HG03521 (cell line): ENCODE data around the gene PTPN9.
"Not testable (repeated sequence)": the region's sequence is repeated elsewhere in the genome, so short reads cannot be mapped to it uniquely, and the experiment has no call there.

ENCODE experiments used
- ATAC-seq: cut with Tn5 transposase; IDR thresholded peaks from one replicate; pipeline ENCODE4 v1.9.1; 2021; ENCODE audit warnings: mild to moderate bottlenecking, moderate library complexity; ENCODE audit not compliant: unreplicated experiment

Gene PTPN9

DNA sequence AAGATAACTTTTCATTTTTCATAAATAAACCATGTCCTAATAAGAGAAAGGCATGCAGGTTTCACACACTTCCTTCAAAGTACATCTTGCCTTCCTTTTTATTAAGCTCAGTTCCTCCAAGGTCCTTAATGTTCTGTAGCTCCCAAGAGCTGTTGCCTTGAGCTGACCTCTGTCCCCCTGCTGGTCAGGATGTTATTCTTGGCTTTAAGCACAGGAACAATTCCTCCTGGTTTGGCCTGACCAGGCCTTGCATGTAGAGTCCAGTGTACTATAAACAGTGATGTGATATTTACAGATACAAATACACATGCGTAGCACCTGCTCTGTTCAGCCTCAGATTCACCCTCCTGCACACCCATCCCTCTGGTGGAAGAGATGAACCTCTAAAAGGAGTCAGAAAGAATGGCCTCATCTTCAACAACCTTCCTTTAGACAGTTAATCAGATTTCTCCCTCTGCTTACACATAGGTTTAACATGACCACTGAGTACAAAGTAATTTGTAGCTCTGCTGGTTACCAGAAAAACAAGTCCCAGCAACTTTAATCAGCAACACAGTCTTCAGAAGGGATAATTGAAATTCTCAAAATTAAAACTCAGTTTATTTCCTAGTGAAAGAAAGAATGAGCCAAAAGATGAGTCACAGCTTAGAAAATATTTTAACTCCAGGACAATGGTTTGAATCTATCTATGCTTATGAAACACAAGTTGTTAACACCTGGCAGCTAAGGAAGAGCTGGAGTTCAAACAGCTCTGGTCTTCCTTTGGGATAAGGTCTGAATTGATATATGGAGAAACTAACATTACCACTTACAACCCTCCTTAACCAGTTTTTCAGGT, 46.5 kb downstream of the PTPN9 start:
- no peak for ATAC-seq

DNA sequence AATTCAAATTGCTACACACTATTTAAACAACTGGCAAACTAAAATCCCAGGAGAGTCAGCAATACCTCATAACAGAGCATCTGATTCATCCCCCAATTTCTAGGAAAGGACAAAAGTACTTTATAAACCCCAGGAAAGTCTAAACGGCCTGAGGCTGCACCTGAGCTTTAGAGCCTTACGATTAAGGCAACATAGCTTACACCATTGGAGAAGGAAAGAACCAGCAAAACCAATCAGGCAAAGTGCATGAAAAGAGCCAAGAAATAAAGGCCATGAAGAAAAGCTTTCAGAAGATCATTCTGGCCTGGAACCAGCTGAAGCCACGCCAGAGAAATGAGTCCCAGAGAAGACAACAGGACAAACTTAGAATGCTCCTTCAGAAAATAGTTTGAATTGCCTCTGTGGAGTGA, 48.1 kb downstream of the PTPN9 start:
- no peak for ATAC-seq

DNA sequence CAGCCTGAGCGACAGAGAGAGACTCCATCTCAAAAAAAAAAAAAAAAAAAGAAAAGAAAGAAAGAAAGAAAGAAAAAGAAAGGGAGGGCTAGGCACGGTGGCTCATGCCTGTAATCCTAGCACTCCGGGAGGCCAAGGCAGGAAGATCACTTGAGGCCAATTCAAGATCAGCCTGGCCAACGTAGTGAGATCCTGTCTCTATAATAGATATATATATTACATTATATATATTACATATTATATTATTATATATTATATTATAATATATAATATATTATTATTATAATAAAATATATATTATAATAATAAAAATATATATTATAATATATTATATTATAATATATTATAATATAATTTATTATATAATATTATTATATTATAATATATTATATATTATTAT, 48.9 kb downstream of the PTPN9 start:
- no peak for ATAC-seq

DNA sequence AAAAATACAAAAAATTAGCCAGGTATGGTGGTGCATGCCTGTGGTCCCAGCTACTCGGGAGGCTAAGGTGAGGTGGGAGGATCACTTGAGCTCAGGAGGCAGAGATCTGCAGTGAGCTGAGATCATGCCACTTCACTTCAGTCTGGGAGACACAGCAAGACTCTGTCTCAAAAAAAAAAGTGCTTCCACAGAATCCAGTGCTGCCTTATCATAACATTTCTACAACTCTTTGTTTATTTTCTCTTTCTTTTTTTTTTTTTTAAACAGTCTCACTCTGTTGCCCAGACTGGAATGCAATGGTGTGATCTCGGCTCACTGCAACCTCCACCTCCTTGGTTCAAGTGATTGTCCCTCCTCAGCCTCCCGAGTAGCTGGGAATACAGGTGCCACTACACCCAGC, 53.4 kb downstream of the PTPN9 start:
- not testable (repeated sequence) for ATAC-seq

DNA sequence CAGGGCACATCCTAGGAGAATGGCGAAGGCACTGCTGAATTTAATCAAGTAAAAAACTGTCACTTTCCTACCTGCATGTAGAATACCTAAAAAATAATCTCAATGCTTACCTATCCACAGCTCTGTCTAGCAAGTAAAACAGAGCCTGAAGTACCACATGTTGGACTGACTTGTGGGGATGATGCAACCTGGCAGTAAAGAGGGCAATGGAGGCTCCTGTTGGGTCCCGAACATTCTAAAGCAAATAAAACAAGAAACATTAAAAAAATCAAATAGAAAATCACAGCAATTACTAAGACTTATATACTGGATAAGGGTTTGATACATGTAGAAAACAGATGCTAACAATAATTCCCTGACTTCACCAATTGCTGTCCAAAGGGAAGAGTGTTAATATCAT, 56.1 kb downstream of the PTPN9 start:
- ATAC-seq, result no peak

DNA sequence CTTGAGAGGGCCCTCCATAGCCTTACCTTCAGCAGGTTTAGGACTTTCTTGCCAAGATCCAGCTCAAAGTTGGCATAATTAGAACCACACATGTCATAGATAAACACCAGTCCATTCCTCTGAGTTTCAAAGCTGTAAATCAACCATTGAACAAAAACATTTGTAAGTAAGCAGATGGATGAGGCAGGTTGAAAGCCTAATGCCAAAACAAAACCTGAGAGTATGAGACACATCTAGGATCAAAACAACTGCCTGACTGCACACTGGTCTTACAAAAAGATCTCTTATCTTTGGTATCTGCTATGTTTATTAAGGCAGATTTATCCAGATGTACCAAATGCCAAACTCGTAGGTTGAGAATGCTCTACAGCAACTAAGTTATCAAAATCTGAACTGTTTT, 61.9 kb downstream of the PTPN9 start:
- no peak for ATAC-seq

DNA sequence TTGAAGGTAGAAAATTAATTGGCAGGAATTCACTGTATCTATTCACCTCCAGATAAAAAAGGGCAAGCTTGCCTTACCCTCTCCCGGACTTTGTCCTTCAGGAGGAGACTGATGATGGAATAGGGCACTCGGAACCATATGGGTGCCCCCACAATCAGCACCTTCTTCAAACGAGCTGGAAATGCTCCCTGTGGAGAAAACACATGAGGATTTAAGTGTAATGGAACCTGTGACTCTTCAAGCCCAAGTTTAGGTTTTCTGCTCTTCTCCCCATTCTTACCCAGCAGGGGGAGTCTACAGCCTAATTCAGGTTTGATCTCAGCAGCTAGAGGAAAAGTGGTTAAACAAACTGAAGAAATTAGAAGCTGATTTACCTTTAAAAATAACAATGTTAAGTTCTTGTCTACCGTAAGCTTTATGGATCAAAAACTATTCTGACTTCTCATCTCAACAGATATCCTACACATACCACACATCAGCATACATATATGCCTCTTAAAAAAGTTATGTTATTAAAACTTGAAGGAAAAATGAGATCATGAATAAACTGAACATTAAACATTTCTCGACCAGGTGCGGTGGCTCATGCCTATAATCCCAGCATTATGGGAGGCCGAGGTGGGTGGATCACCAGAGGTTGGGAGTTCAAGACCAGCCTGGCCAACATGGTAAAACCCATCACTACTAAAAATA, 70.1 kb downstream of the PTPN9 start:
- ATAC-seq, result no peak

DNA sequence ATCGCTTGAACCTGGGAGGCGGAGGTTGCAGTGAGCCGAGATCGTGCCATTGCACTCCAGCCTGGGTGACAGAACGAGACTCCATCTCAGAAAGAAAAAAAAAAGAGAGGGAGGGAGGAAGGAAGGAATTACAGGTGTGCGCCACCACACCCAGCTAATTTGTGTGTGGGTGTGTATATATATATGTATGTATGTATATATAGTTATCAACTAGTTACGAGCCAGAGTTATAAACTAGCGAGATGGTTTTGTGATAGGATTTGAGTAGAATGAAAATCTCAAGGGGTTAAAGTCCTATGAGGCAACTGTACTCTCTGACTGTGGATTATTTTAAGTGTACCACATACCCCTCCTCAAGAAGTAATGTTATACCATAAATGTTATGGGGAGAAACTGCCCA, 76.8 kb downstream of the PTPN9 start:
- no peak for ATAC-seq

DNA sequence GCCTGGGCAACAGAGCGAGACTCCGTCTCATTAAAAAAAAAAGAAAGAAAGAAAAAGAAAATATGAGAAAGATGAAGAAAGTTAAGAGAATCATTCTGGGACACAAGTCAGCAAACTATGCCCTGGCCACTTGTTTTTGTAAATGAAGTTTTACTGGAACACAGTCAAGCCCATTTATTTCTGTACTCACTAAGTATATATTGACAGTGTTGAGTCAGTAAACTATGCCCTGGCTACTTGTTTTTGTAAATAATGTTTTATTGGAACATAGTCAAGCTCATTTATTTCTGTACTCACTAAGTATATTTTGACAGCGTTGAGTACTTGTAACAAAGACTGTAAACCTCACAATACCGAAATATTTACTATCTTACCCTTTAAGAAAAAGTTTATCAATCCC, 85.4 kb downstream of the PTPN9 start:
- no peak for ATAC-seq

DNA sequence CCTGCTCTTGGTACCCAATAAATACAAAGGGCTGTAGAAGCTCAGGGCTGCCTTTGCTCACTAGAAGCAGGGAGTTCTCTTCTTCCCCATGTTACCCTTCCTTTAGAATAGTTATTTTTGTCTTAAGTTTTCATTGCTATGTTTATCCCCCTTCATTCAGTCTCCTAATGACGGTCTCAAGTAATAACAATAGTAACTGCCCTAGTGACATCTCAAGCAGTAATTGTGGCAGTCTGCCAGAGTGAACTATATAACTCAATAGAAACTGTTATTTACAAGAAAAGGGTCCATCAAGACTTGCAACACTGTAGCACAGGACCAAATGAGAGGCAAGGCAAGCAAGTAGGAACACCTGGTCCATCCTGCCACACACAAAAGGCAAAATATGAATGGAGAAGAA, 95.2 kb downstream of the PTPN9 start:
- ATAC-seq, result no peak

DNA sequence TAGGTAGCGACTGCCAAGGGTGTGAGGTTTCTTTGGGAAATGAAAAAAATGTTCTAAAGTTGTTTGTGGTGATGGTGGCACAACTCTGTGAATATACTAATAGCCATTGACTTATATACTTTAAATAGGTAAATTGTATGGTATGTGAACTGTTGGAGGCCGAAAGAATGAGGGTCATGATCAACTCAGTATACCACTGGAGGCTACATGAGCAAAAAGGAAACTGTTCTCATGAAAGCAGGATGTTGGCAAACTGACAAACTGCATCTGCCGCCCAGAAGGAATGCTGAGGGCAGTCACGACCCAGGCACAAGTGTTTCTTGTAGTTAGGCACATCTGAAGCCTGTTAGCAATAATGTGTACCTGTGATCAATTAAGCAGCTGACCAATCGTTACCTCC, 95.6 kb downstream of the PTPN9 start:
- not testable (repeated sequence) for ATAC-seq

DNA sequence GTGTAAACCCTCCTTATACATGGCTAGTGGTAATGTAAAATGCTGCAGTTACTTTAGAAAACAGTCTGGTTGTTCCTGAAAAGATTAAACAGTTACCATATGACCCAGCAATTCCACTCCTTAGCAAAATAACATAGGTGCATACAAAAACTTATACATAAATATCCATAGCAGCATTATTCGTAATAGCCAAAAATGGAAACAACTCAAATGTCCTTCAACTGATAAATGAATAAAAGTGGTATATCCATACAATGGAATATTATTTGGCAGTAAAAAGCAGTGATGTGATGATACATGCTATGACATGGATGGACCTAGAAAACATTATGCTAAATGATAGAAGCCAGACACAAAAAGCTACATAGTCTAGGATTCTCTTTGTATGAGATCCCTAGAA, 96.0 kb downstream of the PTPN9 start:
- no peak for ATAC-seq

DNA sequence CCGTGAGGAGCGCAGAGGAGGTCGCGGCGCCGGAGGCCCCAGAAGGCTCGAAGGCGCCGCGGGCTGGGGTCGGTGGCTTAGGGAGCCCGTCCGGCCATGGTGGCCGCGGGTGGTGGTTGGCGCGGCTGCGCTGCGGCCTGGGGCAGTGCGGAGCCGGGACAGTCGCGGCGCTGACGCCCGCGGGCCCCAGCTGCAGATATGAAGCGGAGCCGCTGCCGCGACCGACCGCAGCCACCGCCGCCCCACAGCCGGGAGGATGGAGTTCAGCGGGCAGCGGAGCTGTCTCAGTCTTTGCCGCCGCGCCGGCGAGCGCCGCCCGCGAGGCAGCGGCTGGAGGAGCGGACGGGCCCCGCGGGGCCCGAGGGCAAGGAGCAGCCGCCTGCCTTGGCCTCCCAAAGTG, 98.7 kb downstream of the PTPN9 start:
- ATAC-seq, result not testable (repeated sequence)

DNA sequence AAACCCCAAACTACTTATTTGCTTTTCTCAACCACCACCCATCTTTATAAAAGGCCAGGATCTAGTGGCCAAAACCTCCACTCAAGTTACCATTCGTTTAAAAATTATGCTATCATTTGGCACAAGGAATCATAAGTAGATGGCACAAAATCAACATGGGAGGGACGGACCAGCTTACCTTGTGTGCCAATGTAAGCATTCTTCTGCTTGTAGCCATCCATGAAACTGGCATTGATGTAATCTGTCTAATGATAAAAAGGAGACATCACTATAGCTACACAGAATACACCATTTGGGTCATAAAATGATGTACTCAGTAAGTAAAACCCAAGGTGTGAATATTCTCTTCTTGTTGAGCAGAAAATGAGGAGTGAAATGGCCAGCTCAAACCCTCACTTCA, 99.4 kb downstream of the PTPN9 start:
- no peak for ATAC-seq

DNA sequence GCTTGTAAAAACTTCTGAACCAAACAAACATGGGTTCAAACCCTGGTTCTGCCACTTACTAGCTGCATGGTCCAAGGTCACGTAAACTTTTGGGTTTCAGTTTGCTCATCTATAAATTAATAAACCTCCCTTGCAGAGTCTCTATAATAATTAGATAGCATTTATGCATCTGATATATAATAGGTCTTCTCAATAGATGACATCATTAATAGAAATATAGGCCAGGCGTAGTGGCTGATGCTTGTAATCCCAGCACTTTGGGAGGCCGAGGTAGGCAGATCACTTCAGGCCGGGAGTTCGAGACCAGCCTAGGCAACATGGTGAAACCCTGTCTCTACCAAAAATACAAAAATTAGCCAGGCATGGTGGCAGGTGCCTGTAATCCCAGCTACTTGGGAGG, 102.0 kb downstream of the PTPN9 start:
- ATAC-seq, result not testable (repeated sequence)

DNA sequence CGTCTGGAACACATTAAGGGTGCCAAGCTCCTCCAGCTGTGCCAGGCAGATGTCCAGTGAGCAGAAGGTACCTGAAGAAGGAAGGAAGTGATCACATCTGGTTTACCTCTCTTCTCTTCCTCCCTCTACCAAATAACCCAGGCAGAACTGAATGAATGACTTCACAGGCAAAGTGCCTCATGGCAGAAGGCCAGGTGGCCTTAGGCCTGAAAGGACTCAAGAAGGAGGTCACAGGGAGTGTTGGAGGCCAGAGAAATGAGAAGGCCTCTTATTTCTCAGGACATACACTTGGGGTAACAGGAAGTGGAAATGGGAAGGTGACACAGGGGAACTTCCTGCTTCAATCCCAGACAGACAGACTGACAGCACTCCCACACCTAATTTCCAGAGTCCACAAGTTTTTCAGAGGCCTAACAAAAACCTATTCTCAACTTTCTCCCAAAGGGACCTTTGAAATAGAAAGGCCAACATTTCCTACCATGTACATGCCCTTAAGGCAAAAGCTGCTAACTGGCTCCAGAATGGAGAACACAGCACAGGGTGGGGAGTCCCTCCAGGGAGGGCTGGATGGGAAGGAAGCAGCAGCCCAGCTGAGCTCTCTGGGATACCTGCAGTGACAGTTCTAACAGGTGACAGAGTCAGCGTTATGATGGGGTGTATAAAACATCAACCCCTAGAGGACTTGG, 110.1 kb downstream of the PTPN9 start:
- no peak for ATAC-seq

DNA sequence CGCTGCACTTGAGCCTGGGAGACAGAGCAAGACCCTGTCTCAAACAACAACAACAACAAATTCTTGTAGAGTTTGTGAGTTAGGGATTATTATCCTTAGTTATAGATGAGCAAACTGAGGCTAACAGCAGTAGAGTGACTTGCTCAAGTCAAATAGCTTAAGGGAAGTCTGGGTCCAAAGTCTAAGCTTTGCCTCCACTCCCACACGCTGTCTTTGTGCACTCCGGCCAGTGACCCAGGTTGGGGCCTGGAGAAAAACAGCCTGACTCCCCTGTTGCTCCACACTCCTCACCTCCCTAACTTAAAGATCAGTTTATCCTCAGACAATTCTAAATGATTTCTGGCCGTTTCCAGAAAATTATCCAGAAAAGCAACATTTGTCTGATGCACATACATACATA, 118.5 kb downstream of the PTPN9 start:
- no peak for ATAC-seq

DNA sequence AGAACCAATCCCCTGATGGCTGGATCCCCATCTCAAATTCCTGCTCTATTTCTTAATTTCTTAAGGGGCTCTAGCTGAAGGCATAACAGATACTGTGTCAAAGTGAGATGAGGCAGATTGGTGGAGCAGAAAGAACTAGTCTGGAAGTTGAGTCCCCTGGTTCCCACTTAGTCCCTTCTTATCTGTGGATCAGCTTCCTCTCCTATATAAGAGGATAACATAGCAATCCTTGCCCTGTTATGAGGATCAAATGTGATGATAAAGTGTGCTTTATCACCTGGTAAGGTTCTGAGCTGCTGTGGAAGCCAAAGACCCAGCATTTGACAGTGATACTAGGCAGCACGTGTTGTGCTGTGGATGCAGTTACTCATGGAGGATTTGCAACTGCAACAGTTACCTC, 119.5 kb downstream of the PTPN9 start:
- no peak for ATAC-seq

DNA sequence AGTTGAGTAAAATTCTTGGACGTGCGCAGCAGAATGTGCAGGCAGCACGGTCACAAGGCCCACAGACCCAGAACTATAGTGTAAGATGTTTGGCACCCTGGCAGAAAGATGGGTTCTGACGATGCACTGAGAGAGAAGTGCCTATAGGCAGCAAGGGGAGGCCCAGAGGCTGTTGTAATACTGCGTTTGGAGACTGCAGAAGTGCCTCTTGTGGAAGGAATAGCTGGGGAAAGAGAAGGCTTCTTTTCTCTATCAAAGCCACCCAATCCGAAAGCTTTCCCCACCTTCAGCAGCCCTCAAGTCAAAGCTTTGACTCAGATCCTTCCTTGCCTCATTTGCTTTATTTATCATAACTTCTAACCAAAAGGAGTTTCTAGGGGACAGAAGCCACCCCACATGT, 122.4 kb downstream of the PTPN9 start:
- no peak for ATAC-seq

DNA sequence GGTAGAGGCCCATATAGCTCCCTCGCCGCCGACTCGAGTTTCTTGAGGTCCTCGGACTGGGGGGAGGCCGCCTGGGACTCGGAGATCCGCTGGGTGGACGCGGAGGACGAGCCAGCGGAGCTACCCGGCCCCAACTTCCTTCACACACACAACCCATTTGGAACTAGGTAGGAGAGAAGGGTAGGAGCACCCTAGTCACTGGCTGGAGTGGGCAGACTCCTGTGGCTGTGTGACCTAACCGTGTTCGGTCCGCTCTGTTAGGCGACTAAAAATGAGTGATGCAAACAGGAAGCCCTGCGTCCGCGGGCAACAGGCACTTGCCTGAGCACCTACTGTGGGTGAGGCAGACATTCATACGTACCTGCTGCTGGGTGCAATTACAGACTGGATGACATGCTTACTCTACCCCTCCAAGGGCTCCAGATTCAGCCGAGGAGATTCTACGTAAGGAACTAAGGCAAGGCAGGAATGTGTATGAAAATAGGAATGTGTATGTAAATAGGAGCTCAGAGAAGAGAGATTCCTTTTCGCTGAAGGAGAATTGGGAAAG, 123.1 kb downstream of the PTPN9 start:
- no peak for ATAC-seq

DNA sequence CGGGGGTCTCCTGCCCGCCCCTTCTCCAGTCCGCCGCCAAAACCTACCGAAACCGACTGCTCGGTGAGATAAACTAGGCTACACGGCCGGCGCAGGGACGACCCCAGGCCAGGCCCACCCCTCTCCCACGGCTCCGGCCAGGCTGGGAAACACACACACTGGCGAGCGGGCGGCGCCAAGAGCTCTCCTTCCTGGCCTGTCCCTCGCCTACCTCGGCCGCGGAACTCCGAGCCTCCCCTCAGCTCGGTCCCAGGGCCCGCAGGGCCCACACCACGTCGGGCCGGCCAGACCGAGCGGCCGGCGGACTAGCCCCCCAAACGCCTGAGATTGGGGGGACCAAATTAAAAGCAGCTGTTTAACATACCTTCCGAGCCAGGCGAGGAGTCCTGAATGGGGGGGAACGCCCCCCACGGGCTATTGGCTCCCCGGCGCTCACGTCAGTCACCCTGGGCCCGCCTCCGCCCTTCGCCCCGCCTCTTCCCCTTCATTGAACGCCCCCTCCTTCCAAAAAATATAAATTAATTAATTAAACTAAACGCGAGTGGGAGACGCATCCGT, 123.6 kb downstream of the PTPN9 start:
- no peak for ATAC-seq
